K562 (cell line): ENCODE results near the gene HSD11B1L. TPM values are rescaled to one million over a fixed set of nuclear protein-coding genes. Genes with fewer than 3 reads are reported as not detected.

Experiments
- CBX1 ChIP-seq: sonication (generic); IDR thresholded peaks from 2 replicates; pipeline ENCODE4 v1.6.1; 2016; ENCODE audit warnings: antibody characterized with exemption, low read depth, mild to moderate bottlenecking
- CCNT2 ChIP-seq: IDR thresholded peaks from 2 replicates; pipeline ENCODE4 v1.6.1; 2011; ENCODE audit warnings: borderline replicate concordance, low read depth, mild to moderate bottlenecking, moderate library complexity, mixed read lengths, low read length; ENCODE audit not compliant: insufficient read length; ENCODE audit errors: extremely low read depth
- CREM ChIP-seq: IDR thresholded peaks from 2 replicates; pipeline ENCODE4 v1.6.1; 2014; ENCODE audit warnings: antibody characterized with exemption, low read depth
- CTCFL ChIP-seq: IDR thresholded peaks from 2 replicates; pipeline ENCODE4 v1.6.1; 2011; ENCODE audit warnings: borderline replicate concordance, low read depth, mild to moderate bottlenecking, moderate library complexity, low read length; ENCODE audit not compliant: insufficient read depth, poor library complexity, severe bottlenecking
- HMGN3 ChIP-seq: IDR thresholded peaks from 2 replicates; pipeline ENCODE4 v1.6.1; 2011; ENCODE audit warnings: borderline replicate concordance, low read depth, mild to moderate bottlenecking, mixed read lengths, low read length; ENCODE audit not compliant: insufficient read length; ENCODE audit errors: extremely low read depth
- HSF4 ChIP-seq: fragments of 250-450 bp; sonication (Bioruptor Pico); IDR thresholded peaks from 2 replicates; pipeline ENCODE4 v2.1.2; 2022; ENCODE audit warnings: mild to moderate bottlenecking, moderate library complexity, borderline replicate concordance
- NCOR1 ChIP-seq: fragments of 450-650 bp; IDR thresholded peaks from 2 replicates; pipeline ENCODE4 v1.6.1; 2016; ENCODE audit warnings: mild to moderate bottlenecking, moderate library complexity
- NR4A1 ChIP-seq, 2 experiments: fragments of 250-450 bp in 1 of 2; fragments of 450-650 bp in 1 of 2; sonication (Bioruptor Pico) in 1 of 2; IDR thresholded peaks; 2 replicates each; pipeline versions ENCODE4 v1.4.0 to v1.6.1; 2016 to 2020; ENCODE audit warnings: mild to moderate bottlenecking in 2 of 2, missing compliant biosample characterization in 1 of 2, missing genetic modification characterization in 1 of 2, moderate library complexity in 1 of 2
- PML ChIP-seq: IDR thresholded peaks from 2 replicates; pipeline ENCODE4 v1.6.1; 2012; ENCODE audit warnings: low read length, inconsistent platforms
- POLR2G ChIP-seq: fragments of 200-400 bp; formaldehyde crosslinking; IDR thresholded peaks from 2 replicates; pipeline ENCODE4 v1.6.1; 2017; ENCODE audit warnings: low read depth, mild to moderate bottlenecking, antibody characterized with exemption, low read length, moderate library complexity
- POLR2H ChIP-seq: IDR thresholded peaks from 2 replicates; pipeline ENCODE4 v1.6.1; 2016; ENCODE audit warnings: missing genetic modification characterization, low read depth, mild to moderate bottlenecking, control low read depth, missing compliant biosample characterization, moderate library complexity
- RBM22 ChIP-seq: fragments of 200-400 bp; formaldehyde crosslinking; IDR thresholded peaks from 2 replicates; pipeline ENCODE4 v1.6.1; 2018; ENCODE audit warnings: low read length, low read depth; ENCODE audit not compliant: poor library complexity, severe bottlenecking
- SIN3B ChIP-seq: fragments of 450-650 bp; IDR thresholded peaks from 2 replicates; pipeline ENCODE4 v1.6.1; 2017; ENCODE audit warnings: low read depth, mild to moderate bottlenecking, moderate library complexity
- TEAD1 ChIP-seq, 2 experiments: fragments of 450-650 bp in 1 of 2; sonication (generic) in 1 of 2; formaldehyde crosslinking; IDR thresholded peaks; 2 replicates each; pipeline versions ENCODE4 v1.4.0 to v1.8.0; 2020 to 2022; ENCODE audit warnings: mild to moderate bottlenecking in 2 of 2, missing genetic modification reagents in 1 of 2
- ZBTB17 ChIP-seq: fragments of 450-650 bp; formaldehyde crosslinking; IDR thresholded peaks from 2 replicates; pipeline ENCODE4 v1.4.0; 2020; ENCODE audit warnings: mild to moderate bottlenecking
- polyA plus RNA-seq, 8 experiments: library from polyadenylated mRNA; depleted of rRNA in 4 of 8; stranded (reverse) in 5 of 8; unstranded in 3 of 8; fragments of >200 nt; fragmentation: Nextera tagmentation in 2 of 8; fragmentation: Illumina TruSeq in 1 of 8; extraction: Ambion mirVana in 2 of 8; extraction: Trizol in 1 of 8; gene quantifications; 2 replicates each; pipeline versions ENCODE4 v1.2.1 to v1.2.3, GENCODE V29; 2011 to 2014; ENCODE audit warnings: inconsistent platforms in 1 of 8, missing spikeins in 1 of 8
- total RNA-seq, 7 experiments: library from RNA; depleted of rRNA in 6 of 7; stranded (reverse); fragments of >200 nt in 6 of 7; fragmentation: Illumina TruSeq in 2 of 7; extraction: Trizol in 2 of 7; gene quantifications; 2 replicates each; pipeline versions ENCODE4 v1.2.1 to v1.2.3, GENCODE V29; 2011 to 2021; ENCODE audit warnings: low replicate concordance in 1 of 7
- TF ChIP-seq, protein P1 (sequence below): sonication (generic); formaldehyde crosslinking; IDR thresholded peaks from 2 replicates; pipeline ENCODE4 v1.8.0; 2023; ENCODE audit warnings: mild to moderate bottlenecking, missing genetic modification reagents
- TF ChIP-seq, protein P2 (sequence below), 3 experiments: fragments of 200-800 bp in 1 of 3; fragments of 250-450 bp in 1 of 3; fragments of 450-650 bp in 1 of 3; sonication (Bioruptor Pico) in 1 of 3; sonication (Bioruptor generic) in 1 of 3; formaldehyde crosslinking in 1 of 3; IDR thresholded peaks; 2 replicates each; pipeline versions ENCODE4 v1.6.1 to v1.8.0; 2016 to 2022; ENCODE audit warnings: mild to moderate bottlenecking in 2 of 3, missing genetic modification characterization in 2 of 3, missing compliant biosample characterization in 1 of 3, moderate library complexity in 1 of 3

Gene HSD11B1L
- total and polyA plus RNA-seq, 9 of the 15 experiments (the other 6 are each of a cell fraction or from before 2014, with no cell fraction given): 0.31 to 7.7 (median 2.3) TPM

- TF ChIP-seq HMGN3 (peak; percentile 73), CCNT2 (peak; percentile 85), PML (peak; percentile 79), NR4A1 (CRISPR knock-in tag; IDR thresholded peaks at IDR 0.05) (no peak), NR4A1 (tag; IDR thresholded peaks at IDR 0.05) (0 out of 2 replicates have a peak, but pooled peaks have one; percentile 32), POLR2H (tag) (peak; percentile 32; the same call in 1 of the 2 replicates), HSF4 (CRISPR knock-in tag) (no peak), TEAD1 (CRISPR knock-in tag; IDR thresholded peaks at IDR 0.05) (peak in 1 of 2 experiments; percentile 53; a peak in 1 of 4 replicates), SIN3B (0 out of 2 replicates have a peak, but pooled peaks have one; percentile 16), ZBTB17 (CRISPR knock-in tag) (peak; percentile 10; the same call in 1 of the 2 replicates), RBM22 (peak; percentile 96), POLR2G (peak; percentile 83), CREM (peak; percentile 6; the same call in 1 of the 2 replicates), CTCFL (no peak), CBX1 (peak; percentile 76), NCOR1 (peak; percentile 30; the same call in 1 of the 2 replicates)
- TF ChIP-seq, protein P1, sequence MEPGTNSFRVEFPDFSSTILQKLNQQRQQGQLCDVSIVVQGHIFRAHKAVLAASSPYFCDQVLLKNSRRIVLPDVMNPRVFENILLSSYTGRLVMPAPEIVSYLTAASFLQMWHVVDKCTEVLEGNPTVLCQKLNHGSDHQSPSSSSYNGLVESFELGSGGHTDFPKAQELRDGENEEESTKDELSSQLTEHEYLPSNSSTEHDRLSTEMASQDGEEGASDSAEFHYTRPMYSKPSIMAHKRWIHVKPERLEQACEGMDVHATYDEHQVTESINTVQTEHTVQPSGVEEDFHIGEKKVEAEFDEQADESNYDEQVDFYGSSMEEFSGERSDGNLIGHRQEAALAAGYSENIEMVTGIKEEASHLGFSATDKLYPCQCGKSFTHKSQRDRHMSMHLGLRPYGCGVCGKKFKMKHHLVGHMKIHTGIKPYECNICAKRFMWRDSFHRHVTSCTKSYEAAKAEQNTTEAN (CRISPR knock-in tag): no peak
- TF ChIP-seq, protein P2, sequence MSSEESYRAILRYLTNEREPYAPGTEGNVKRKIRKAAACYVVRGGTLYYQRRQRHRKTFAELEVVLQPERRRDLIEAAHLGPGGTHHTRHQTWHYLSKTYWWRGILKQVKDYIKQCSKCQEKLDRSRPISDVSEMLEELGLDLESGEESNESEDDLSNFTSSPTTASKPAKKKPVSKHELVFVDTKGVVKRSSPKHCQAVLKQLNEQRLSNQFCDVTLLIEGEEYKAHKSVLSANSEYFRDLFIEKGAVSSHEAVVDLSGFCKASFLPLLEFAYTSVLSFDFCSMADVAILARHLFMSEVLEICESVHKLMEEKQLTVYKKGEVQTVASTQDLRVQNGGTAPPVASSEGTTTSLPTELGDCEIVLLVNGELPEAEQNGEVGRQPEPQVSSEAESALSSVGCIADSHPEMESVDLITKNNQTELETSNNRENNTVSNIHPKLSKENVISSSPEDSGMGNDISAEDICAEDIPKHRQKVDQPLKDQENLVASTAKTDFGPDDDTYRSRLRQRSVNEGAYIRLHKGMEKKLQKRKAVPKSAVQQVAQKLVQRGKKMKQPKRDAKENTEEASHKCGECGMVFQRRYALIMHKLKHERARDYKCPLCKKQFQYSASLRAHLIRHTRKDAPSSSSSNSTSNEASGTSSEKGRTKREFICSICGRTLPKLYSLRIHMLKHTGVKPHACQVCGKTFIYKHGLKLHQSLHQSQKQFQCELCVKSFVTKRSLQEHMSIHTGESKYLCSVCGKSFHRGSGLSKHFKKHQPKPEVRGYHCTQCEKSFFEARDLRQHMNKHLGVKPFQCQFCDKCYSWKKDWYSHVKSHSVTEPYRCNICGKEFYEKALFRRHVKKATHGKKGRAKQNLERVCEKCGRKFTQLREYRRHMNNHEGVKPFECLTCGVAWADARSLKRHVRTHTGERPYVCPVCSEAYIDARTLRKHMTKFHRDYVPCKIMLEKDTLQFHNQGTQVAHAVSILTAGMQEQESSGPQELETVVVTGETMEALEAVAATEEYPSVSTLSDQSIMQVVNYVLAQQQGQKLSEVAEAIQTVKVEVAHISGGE (CRISPR knock-in tag; IDR thresholded peaks at IDR 0.05): no peak
Measured at GRCh38 chr19:5691822-5692722, 11.2 kb downstream of the HSD11B1L start (continued).
